Fibroblast of lung (primary cell): ENCODE measurements around the gene CHD6. TPM values are rescaled to one million over a fixed set of nuclear protein-coding genes. Genes with fewer than 3 reads are reported as not detected.

Experiments used
- DNase-seq, 2 donors: peaks; one replicate each; pipeline versions ENCODE4 v3.0.0 to v3.0.0-alpha.2; 2010; ENCODE audit warnings: low read depth in 2 of 2
- H2AFZ ChIP-seq: 2 replicates; pipeline ENCODE4 v1.5.1; 2012; ENCODE audit warnings: low read length, control low read depth, inconsistent platforms
- H3K27ac ChIP-seq: 2 replicates; pipeline ENCODE4 v1.5.1; 2011; ENCODE audit warnings: low read length, control low read depth; ENCODE audit not compliant: insufficient read depth
- H3K27me3 ChIP-seq: 2 replicates; pipeline ENCODE4 v1.5.1; 2011; ENCODE audit warnings: mild to moderate bottlenecking, low read length; ENCODE audit not compliant: control insufficient read depth, insufficient read depth
- H3K36me3 ChIP-seq: 2 replicates; pipeline ENCODE4 v1.5.1; 2011; ENCODE audit warnings: low read length; ENCODE audit not compliant: control insufficient read depth, insufficient read depth
- H3K4me1 ChIP-seq: 2 replicates; pipeline ENCODE4 v1.5.1; 2011; ENCODE audit warnings: low read length; ENCODE audit not compliant: control insufficient read depth, insufficient read depth; ENCODE audit errors: extremely low read depth
- H3K4me2 ChIP-seq: 2 replicates; pipeline ENCODE4 v1.5.1; 2011; ENCODE audit warnings: low read length, control low read depth; ENCODE audit not compliant: insufficient read depth; ENCODE audit errors: extremely low read depth
- H3K4me3 ChIP-seq, 4 experiments: fragments of 200-600 bp in 1 of 4; sonication (generic) in 1 of 4; replicated peaks in 1 of 4; 2 replicates each; pipeline ENCODE4 v1.5.1; 2011 to 2016; ENCODE audit warnings: low read length in 4 of 4, low read depth in 3 of 4, mild to moderate bottlenecking in 3 of 4, control low read depth in 2 of 4, inconsistent platforms in 1 of 4, mixed read lengths in 1 of 4; ENCODE audit not compliant: insufficient read depth in 1 of 4; ENCODE audit errors: control extremely low read depth in 1 of 4
- H3K79me2 ChIP-seq: 2 replicates; pipeline ENCODE4 v1.5.1; 2012; ENCODE audit warnings: mild to moderate bottlenecking, low read length, inconsistent platforms; ENCODE audit not compliant: control insufficient read depth, insufficient read depth
- H3K9ac ChIP-seq: 2 replicates; pipeline ENCODE4 v1.5.1; 2011; ENCODE audit warnings: mild to moderate bottlenecking, low read length, control low read depth; ENCODE audit not compliant: insufficient read depth
- H3K9me3 ChIP-seq: 2 replicates; pipeline ENCODE4 v1.5.1; 2012; ENCODE audit warnings: low read depth, low read length; ENCODE audit not compliant: control insufficient read depth, insufficient read depth
- H4K20me1 ChIP-seq: 2 replicates; pipeline ENCODE4 v1.5.1; 2011; ENCODE audit warnings: low read length; ENCODE audit not compliant: control insufficient read depth, insufficient read depth; ENCODE audit errors: extremely low read depth
- CTCF ChIP-seq, 2 donors: IDR thresholded peaks in 1 of 2; conservative IDR thresholded peaks in 1 of 2; 1 replicate in 1 of 2; 2 replicates in 1 of 2; pipeline ENCODE4 v1.5.1; 2011 to 2012; ENCODE audit warnings: low read length in 2 of 2, control low read depth in 1 of 2, inconsistent platforms in 1 of 2, low read depth in 1 of 2, mild to moderate bottlenecking in 1 of 2
- EZH2 ChIP-seq: IDR thresholded peaks from 2 replicates; pipeline ENCODE4 v1.5.1; 2012; ENCODE audit warnings: low read length, control low read depth, mild to moderate bottlenecking; ENCODE audit errors: missing control alignments
- polyA plus RNA-seq, 2 donors: library from polyadenylated mRNA; depleted of rRNA in 1 of 2; stranded (reverse) in 1 of 2; unstranded in 1 of 2; fragments of >200 nt; gene quantifications; 2 replicates each; pipeline ENCODE4 v1.2.1, GENCODE V29; 2011 to 2012; ENCODE audit warnings: missing spikeins in 1 of 2
- total RNA-seq: library from RNA; depleted of rRNA; stranded (reverse); fragments of >200 nt; gene quantifications from 2 replicates; pipeline ENCODE4 v1.2.1, GENCODE V29; 2014

Gene CHD6
- total and polyA plus RNA-seq, 2 donors (not counting 1 experiment from before 2014, with no cell fraction given) = 13.4 to 25.9 TPM

- Histone ChIP-seq H3K36me3 (no peaks in the 10 kb centered on the region), H3K27me3 (no peaks in the 10 kb centered on the region), H3K79me2 (peaks cover 19% of the 10 kb centered on the region), H3K4me1 (no peaks in the 10 kb centered on the region), H4K20me1 (no peaks in the 10 kb centered on the region), H3K4me2 (no peak overlapping the region), H2AFZ (no peak overlapping the region), H3K9ac (no peak overlapping the region), H3K9me3 (no peaks in the 10 kb centered on the region), H3K27ac (no peak overlapping the region), H3K4me3 (no peak overlapping the region)
- TF ChIP-seq EZH2 = no peak
- TF ChIP-seq CTCF (conservative IDR thresholded peaks at IDR 0.05 in 1 of 2, IDR thresholded peaks at IDR 0.05 in 1 of 2; ENCODE audit: low read depth in 1 of 2, low read length in 2 of 2) = no peak
- DNase-seq = no peak
These were observed 43.3 kb downstream of the CHD6 start for GRCh38 chr20:41574802-41575389.

GRCh38 chr20:41573955-41574354, 44.2 kb downstream of the CHD6 start:
- no peak overlapping the region for H3K27ac ChIP-seq
- H3K4me3 ChIP-seq = no peak overlapping the region
- H3K36me3 ChIP-seq = no peaks in the 10 kb centered on the region
- TF ChIP-seq CTCF (conservative IDR thresholded peaks at IDR 0.05 in 1 of 2, IDR thresholded peaks at IDR 0.05 in 1 of 2; ENCODE audit: low read depth in 1 of 2, low read length in 2 of 2) = no peak
- no peak for TF ChIP-seq EZH2
- H2AFZ ChIP-seq = no peak overlapping the region
- DNase-seq = no peak
- H3K9ac ChIP-seq = no peak overlapping the region
- H3K4me2 ChIP-seq = no peak overlapping the region
- H3K27me3 ChIP-seq = no peaks in the 10 kb centered on the region
- H4K20me1 ChIP-seq = no peaks in the 10 kb centered on the region
- H3K4me1 ChIP-seq = no peaks in the 10 kb centered on the region
- peaks cover 19% of the 10 kb centered on the region for H3K79me2 ChIP-seq
- H3K9me3 ChIP-seq = no peaks in the 10 kb centered on the region

DNA sequence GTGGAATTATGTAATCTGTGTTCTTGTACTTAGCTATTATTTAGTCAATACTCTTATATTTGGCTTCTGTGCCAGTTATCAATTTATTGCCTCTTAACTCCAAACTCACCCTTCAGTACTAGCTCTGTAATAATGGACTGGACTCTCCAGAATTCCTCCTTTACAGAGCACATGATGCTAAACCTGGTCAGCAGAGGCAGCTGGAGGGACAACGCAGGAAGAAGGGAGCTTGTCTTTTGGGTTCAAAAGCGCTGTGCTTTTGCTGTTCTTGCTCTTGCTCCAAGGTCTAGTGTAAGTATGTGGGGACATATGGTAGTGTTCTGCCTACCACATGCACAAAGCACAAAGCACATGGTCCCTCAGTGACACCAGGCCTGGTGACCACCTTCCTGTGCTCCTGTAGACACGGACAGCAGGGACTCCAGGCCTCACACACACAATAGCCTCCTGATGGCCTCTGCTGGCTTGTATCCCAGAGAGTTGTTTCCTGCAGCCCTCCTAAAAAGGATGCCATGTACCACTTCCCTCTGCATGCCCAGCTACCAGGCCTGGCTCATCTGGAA, 46.1 kb downstream of the CHD6 start:
- H3K79me2 ChIP-seq = peaks cover 25% of the 10 kb centered on the region
- H3K27ac ChIP-seq = no peak overlapping the region

More for the DNA sequence above, 46.1 kb downstream of the CHD6 start:
- DNase-seq = no peak
- Histone ChIP-seq H3K9me3 (no peaks in the 10 kb centered on the region), H2AFZ (no peak overlapping the region), H3K9ac (no peak overlapping the region), H3K4me1 (no peaks in the 10 kb centered on the region), H4K20me1 (no peaks in the 10 kb centered on the region), H3K36me3 (no peaks in the 10 kb centered on the region), H3K4me3 (no peak overlapping the region), H3K4me2 (no peak overlapping the region), H3K27me3 (no peaks in the 10 kb centered on the region)
- no peak for TF ChIP-seq EZH2
- peak in 1 of 2 donors; percentile 34 for TF ChIP-seq CTCF (conservative IDR thresholded peaks at IDR 0.05 in 1 of 2, IDR thresholded peaks at IDR 0.05 in 1 of 2; ENCODE audit: low read depth in 1 of 2, low read length in 2 of 2)
